GM19025 (cell line): ENCODE data around the gene SNAPIN.

Source experiments
- ATAC-seq: cut with Tn5 transposase; IDR thresholded peaks from one replicate; pipeline ENCODE4 v1.9.1; 2021; ENCODE audit warnings: mild to moderate bottlenecking, low read depth, moderate library complexity; ENCODE audit not compliant: unreplicated experiment

Gene SNAPIN

DNA sequence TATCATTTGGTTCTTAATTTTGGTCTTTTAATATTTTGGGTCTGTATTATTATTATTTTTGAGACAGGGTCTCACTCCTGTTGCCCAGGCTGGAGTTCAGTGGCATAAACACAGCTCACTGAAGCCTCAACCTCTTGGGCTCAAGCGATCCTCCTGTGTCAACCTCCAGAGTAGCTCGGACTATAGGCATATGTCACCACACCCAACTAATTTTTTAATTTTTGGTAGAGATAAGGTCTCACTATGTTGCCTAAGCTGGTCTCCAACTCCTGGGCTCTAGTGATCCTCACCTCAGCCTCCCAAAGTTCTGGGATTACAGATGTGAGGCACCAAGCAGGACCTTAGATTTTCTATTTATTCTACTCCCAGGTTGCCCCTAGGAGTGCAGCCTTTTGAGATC lies 15.0 kb downstream of the SNAPIN start:
- no peak for ATAC-seq

DNA sequence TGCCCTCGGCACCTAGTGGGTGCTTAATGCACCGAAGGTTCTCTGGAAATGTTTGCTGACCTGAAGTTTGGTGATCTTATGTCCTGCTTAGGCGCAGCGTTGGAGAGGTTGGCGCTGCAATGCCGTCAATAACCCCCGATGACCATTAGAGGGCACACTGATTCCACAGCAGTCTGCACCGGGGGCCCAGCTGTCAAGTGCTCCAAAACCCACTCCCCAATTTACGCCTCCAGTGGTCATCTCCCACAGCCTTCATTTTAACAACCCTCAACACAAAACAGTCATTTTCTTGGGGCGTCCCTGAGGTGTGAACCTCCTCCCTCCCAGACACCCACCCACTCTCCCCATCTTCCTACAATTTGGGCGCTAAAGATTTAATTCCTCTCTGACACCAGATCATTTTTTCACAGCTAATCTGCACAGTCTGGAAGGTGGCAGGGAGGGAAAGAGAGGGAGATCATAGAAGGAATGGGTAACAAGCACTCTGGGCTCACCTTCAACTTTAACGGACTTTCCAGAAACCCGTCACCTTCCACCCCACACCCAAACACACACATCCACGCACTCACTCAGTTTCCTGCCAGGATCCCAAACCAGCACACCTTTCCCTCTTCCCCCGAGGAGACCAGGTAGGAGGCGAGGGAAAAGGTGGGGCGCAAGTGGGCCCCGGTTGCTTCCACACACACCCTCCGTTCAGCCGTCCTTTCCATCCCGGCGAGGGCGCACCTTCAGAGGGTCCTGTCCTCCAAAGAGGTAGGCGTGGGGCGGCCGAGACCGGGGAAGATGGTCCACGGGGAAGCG lies 19.4 kb downstream of the SNAPIN start:
- ATAC-seq: no peak

DNA sequence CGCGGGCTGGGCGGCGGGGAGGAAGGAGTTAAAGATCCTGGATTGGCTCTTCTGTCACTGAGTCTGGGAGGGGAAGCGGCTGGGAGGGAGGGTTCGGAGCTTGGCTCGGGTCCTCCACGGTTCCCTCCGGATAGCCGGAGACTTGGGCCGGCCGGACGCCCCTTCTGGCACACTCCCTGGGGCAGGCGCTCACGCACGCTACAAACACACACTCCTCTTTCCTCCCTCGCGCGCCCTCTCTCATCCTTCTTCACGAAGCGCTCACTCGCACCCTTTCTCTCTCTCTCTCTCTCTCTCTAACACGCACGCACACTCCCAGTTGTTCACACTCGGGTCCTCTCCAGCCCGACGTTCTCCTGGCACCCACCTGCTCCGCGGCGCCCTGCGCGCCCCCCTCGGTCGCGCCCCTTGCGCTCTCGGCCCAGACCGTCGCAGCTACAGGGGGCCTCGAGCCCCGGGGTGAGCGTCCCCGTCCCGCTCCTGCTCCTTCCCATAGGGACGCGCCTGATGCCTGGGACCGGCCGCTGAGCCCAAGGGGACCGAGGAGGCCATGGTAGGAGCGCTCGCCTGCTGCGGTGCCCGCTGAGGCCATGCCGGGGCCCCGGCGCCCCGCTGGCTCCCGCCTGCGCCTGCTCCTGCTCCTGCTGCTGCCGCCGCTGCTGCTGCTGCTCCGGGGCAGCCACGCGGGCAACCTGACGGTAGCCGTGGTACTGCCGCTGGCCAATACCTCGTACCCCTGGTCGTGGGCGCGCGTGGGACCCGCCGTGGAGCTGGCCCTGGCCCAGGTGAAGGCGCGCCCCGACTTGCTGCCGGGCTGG lies 20.2 kb downstream of the SNAPIN start, which contains the start of gene NPR1:
Gene NPR1 (plus strand): TSS at position 170 of the 818 bp plus-strand sequence. CDS start 421 bp downstream, at position 591.
- no peak for ATAC-seq

DNA sequence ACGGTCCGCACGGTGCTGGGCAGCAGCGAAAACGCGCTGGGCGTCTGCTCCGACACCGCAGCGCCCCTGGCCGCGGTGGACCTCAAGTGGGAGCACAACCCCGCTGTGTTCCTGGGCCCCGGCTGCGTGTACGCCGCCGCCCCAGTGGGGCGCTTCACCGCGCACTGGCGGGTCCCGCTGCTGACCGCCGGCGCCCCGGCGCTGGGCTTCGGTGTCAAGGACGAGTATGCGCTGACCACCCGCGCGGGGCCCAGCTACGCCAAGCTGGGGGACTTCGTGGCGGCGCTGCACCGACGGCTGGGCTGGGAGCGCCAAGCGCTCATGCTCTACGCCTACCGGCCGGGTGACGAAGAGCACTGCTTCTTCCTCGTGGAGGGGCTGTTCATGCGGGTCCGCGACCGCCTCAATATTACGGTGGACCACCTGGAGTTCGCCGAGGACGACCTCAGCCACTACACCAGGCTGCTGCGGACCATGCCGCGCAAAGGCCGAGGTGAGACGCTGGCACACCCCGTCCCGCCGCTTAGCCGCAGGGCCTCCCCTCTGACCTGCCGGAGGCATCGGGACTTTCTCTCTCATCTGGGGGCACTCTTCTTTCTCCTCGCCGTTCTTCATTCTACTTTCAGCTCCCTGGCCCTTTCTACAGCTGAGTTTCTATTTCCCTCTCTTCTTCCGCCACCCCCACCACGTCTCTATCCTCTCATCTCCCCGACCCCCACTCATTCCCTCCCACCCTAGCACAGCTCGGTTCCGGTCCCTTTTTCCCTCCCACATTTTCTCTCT lies 21.0 kb downstream of the SNAPIN start:
- no peak for ATAC-seq

DNA sequence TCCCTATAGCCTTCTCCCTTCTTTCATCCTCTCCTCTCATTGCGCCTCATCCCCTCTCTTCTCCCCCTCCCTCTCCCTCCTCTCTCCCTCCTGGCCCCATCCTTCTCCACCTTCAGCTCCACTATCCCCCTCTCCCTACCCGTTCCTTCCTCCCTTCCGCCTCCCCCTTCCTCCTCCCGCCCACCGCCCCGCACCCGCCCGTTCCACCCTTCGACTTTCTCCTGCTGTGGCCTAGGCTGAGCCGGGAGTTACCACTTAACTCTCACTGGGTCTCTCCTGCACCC lies 21.6 kb downstream of the SNAPIN start:
- no peak for ATAC-seq

DNA sequence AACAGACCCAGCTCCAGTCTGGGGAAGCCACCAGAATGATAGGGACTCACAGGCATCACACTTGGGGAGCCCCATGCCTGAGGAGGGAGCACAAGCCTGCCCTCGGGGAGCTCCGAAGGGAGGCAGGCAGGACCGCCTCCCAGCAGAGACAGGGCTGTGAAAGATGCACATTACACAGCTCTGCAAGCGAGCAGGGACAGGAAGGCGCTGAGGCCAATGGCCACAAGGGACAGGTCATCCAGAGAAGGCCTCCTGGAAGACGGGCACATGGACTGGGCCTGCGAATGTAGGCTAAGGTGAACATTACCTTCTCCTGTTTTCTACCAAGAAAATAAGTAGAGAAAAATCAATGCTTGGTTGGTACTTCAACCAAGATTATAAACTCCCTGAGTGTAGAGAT lies 24.2 kb downstream of the SNAPIN start:
- ATAC-seq: no peak

DNA sequence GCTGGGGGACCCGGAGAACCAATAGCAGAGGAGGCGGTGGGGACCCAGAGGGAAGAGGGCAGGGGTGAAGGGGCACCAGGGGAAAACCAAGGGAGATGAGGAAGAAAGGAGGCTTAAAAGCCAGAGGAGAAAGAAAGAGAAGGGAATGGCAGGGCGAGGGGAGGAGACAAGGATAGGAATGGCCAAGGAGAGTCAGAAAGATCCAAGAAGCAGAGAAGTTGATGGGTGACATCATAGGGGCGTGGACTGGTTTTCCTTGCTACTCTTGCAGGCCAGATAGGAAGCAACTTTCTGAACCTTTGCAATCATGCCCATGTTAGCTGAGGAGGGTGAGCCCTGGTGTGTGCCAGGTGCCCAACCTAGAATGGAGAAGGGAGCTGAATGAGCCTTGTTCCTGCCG lies 25.4 kb downstream of the SNAPIN start:
- ATAC-seq: no peak

DNA sequence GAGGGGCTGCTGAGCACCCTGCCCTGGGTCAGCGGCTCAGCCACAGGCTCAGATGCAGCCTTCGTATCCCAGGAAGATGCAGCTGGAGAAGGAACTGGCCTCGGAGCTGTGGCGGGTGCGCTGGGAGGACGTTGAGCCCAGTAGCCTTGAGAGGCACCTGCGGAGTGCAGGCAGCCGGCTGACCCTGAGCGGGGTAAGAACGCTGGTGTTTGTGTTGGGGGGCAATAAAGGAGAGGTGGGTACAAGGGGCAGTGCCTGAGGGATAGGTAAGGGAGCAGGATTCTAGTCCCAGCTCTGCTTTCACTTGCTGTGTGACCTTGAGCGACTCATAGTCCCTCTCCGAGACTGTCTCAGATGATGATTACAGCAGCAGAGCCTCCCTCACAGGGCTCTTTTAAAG lies 26.4 kb downstream of the SNAPIN start:
- ATAC-seq: no peak

DNA sequence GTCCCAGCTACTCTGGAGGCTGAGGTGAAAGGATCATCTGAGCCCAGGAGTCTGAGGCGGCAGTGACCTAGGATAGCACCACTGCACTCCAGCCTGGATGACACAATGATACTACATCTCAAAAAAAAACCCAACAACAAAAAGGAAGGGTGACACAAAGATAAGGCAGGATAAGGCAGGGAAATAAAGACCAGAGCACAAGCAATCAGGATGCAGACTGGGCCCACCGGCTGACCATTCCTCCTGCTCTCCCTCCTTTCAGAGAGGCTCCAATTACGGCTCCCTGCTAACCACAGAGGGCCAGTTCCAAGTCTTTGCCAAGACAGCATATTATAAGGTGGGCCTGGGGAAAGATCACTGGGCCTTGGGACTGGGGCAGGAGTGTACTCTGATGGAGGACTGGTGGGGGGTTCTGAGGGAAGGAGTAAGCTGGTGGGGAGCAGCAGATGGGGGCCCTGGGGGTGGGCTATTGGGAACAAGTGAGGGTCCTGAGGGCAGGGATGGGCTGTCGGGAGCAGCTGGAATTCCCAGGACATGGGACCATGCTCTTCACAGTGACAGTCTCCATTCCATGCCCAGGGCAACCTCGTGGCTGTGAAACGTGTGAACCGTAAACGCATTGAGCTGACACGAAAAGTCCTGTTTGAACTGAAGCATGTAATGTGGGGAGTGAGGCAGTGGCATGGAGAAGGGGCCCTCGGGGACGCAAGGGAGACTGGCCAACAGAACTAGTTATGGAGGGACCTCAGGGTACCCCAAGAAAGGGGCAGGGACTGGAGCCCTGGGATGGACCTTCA lies 27.2 kb downstream of the SNAPIN start:
- no peak for ATAC-seq

DNA sequence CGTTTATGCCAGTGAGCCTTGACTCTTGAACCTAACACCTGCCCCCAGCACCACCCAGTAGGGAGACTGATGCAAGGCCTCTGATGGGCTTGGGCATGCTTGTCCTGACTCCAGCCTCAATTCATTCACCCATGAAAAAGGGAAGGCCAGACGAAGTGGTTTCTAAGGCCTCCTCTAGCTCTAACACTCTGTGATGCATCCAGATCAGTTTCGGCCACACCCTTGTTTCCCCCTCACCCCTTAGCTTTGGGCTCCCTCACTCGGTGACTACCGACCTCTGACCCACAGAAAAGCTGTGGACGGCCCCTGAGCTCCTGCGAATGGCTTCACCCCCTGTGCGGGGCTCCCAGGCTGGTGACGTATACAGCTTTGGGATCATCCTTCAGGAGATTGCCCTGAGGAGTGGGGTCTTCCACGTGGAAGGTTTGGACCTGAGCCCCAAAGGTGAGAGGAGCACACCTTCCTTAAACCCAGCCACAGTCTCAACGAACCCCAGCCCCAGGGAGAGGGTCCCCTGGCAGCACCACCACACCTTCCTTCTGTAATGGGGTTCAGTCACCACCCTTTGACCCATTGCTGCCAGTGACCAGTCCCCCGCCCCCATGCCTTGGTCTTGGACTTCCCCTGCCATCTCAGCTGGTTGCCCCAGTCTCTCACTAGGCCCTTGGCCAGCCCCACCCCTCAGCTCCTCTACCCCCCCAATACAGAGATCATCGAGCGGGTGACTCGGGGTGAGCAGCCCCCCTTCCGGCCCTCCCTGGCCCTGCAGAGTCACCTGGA lies 29.0 kb downstream of the SNAPIN start:
- ATAC-seq: no peak

DNA sequence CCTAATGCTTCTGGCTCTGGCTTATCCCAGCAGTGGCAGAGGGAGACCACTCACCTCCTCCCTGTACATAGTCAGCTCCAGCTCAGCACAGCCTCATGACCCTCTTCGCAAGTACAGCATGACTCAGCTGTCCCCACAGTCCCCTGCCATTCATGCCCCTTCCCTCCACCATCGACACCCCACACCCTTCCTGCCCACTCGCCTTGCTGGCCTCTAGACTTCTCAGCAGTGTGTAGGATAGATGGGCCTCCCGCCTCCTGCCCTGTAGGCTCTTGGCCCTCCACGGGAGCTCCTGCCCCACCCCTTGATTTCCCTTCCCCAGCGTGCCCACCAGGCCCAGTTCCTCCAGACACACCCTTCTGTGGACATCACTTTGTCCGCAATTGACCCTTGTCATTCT lies 29.8 kb downstream of the SNAPIN start:
- ATAC-seq: no peak

DNA sequence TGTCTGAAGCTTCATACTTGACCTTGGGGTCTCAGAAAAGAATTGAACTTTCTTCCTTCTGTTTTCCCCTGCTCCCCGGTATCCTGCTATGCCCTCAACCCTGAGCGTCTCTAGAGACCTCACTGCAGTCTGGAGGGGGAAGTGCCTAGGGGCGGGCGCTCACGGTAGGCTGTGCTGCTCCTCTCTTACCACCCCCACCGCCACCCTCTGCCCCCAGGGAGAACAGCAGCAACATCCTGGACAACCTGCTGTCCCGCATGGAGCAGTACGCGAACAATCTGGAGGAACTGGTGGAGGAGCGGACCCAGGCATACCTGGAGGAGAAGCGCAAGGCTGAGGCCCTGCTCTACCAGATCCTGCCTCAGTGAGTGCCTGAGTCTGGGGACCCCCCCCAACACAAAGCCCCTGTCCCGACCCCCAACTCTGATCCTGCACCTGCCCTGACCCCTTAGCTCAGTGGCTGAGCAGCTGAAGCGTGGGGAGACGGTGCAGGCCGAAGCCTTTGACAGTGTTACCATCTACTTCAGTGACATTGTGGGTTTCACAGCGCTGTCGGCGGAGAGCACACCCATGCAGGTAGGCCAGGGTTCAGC lies 30.3 kb downstream of the SNAPIN start:
- no peak for ATAC-seq

DNA sequence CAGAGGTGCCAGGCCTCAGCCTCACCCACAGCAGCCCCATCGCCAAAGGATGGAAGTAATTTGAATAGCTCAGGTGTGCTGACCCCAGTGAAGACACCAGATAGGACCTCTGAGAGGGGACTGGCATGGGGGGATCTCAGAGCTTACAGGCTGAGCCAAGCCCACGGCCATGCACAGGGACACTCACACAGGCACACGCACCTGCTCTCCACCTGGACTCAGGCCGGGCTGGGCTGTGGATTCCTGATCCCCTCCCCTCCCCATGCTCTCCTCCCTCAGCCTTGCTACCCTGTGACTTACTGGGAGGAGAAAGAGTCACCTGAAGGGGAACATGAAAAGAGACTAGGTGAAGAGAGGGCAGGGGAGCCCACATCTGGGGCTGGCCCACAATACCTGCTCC lies 35.0 kb downstream of the SNAPIN start:
- ATAC-seq: no peak

DNA sequence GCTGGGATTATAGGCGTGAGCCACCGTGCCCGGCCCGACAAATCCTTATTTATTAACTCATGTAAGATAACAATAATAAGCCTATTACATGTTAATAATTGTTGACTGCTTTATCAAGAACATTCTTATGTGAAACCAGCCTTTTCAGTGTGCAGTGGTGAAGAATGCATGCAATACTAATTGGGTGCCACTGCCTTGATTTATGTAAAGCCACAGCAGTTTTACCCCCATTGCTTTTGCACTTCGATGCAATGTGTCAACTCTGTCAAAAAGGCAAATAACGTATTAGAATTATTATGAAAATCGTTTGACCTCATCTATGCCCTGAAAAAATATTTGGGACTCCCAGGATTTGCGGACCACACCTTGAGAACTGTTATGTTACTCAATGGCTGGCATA lies 38.2 kb downstream of the SNAPIN start:
- ATAC-seq: no peak

DNA sequence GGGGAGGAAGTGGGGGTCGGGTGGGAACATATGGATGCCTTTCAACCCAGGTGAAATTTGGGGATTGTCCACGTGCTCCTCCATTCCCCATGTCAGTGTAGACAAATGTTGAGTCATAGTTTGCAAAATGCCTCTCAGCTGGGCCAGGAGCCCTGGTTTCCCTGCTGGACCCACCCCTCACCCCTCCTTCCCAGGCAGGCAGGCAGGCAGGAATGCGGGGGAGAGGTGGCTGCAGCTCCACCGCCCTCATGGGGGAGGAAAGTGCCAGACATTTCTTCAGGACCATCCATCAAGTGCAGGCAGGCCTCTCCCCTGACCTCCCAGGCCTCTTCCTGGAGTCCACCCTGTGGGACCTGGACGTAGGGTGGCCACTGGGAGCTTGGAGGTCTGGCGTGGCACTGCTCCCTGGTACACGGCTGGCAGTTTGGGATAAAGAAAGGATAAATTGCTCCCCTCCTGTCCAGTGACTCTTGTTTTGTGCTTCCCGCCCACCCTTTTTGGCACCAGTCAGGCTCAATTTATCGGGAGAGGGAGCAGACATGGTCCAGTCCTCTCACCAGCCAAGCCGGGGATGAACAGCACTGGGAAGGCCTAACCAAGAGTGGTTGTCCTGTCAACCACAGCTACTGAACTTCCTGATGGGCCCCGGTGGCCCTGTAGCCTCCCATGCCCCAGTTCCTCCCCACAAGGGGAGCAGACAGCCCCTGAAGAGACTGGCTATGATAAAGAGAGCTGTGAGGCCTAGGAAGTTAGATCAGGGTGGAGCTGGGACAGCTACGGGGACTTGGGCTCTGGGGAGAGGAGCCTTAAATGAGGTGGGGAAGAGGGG lies 38.9 kb downstream of the SNAPIN start:
- no peak for ATAC-seq

DNA sequence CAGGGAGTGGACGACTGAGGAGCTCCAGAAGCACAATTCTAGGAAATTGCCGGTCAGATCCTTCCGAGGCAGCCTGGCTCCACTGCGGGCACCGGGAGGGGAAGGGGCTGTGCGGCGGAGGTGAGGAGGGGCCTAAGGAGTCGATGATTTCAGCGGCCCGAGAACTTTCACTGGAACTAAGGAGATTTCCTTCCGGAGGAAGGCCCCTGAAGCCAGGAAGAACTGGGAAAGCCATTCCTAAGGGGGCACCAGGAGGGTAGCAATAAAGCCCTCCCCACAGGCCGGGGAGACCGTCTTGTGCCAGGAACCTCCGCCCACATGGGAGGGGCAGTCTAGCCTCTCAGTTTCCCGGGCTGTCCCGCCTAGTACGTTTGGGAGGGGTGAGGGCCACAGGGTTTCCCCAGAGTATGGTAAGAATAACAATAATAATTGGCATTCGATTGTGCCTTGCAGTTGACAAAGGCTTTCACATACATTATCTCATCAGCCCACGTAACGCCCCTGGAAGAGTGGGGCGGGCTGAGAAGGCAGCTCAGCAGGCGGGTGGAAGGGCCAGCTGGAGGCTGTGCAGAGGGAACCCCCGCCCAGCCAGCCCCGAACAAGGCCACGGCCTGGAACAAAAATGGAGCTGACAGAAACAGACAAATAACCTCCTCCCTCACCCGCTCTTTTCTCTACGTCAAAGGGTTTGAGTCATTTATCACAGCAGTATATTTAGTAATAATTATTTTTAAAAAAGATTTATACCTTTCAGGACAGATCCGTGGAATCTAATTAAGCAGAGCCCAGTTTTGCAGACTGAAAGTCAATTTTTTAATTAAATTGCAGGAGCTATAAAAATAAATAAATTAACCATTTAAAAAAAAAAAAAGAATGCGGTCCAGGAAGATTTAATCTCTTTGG lies 39.8 kb downstream of the SNAPIN start:
- no peak for ATAC-seq

DNA sequence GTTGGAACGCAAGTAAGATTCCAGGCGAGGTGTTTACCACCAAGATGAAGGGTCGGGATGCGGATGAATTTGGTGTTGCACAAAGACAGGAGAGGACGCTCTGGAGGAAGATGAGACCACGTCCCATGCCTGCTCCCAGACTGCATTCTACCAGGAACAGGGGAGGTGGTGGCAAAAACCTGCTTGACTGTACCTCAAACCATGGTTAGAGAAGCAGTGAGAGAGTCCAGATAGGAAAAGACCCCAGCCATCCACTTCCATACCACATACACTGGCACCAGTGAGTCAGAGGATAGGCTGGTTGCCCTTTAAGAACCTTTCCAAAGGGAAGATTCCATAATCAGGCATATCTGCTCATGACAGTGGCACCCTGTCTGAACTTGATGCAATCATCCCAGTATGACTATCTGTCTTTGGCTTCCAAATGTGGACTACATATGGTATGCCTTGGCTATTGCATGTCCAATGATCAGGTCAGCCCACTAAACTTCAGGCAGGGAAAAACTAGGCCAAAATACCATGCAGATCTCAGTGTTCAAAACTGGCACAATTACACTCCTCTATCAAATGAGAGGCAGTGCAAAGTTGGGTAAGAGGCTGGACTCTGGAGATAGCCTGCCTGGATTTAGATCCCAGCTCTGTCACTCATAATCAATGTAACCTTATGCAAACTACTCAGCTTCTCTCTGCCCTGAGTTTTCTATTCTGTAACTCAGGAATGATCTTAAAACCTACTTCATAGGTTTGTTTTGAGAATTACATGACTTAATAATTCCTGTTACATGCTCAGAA lies 40.6 kb downstream of the SNAPIN start:
- no peak for ATAC-seq
